DND-41 (cell line): ENCODE measurements around the gene ERG.

Experiments used
- ATAC-seq: fragments of 200-7000 bp; cut with Tn5 transposase; 3 replicates; pipeline ENCODE4 v1.9.1; 2021; ENCODE audit warnings: low read depth; ENCODE audit not compliant: insufficient read depth
- DNase-seq: peaks from one replicate; pipeline ENCODE4 v3.0.0-alpha.2; 2020
- H2AFZ ChIP-seq: 2 replicates; pipeline ENCODE4 v1.6.0; 2012; ENCODE audit warnings: low read depth, low read length
- H3K27ac ChIP-seq: 2 replicates; pipeline ENCODE4 v1.5.1; 2012; ENCODE audit warnings: low read length, inconsistent platforms
- H3K27me3 ChIP-seq: fragments of 200-600 bp; sonication (generic); 2 replicates; pipeline ENCODE4 v1.6.0; 2012; ENCODE audit warnings: low read length, mild to moderate bottlenecking, inconsistent platforms; ENCODE audit not compliant: insufficient read depth, poor library complexity
- H3K36me3 ChIP-seq: 2 replicates; pipeline ENCODE4 v1.5.1; 2012; ENCODE audit warnings: low read length, inconsistent platforms; ENCODE audit not compliant: insufficient read depth
- H3K4me1 ChIP-seq: 2 replicates; pipeline ENCODE4 v1.5.1; 2012; ENCODE audit warnings: mild to moderate bottlenecking, low read length; ENCODE audit not compliant: insufficient read depth
- H3K4me2 ChIP-seq: 2 replicates; pipeline ENCODE4 v1.6.0; 2012; ENCODE audit warnings: mild to moderate bottlenecking, moderate library complexity, low read length, inconsistent platforms; ENCODE audit not compliant: insufficient read depth
- H3K4me3 ChIP-seq, 2 experiments: fragments of 200-600 bp in 1 of 2; shearing (Covaris generic) in 1 of 2; 2 replicates each; pipeline ENCODE4 v1.5.1; 2012 to 2016; ENCODE audit warnings: inconsistent platforms in 2 of 2, low read length in 2 of 2, mild to moderate bottlenecking in 2 of 2, low read depth in 1 of 2, moderate library complexity in 1 of 2
- H3K79me2 ChIP-seq: 2 replicates; pipeline ENCODE4 v1.6.0; 2012; ENCODE audit warnings: low read length, inconsistent platforms; ENCODE audit not compliant: insufficient read depth
- H3K9ac ChIP-seq: 2 replicates; pipeline ENCODE4 v1.6.0; 2012; ENCODE audit warnings: low read depth, mild to moderate bottlenecking, inconsistent platforms, low read length, moderate library complexity
- H3K9me3 ChIP-seq: 2 replicates; pipeline ENCODE4 v1.5.1; 2012; ENCODE audit warnings: low read length, moderate library complexity, mild to moderate bottlenecking, inconsistent platforms; ENCODE audit not compliant: insufficient read depth, severe bottlenecking
- H4K20me1 ChIP-seq: 2 replicates; pipeline ENCODE4 v1.6.0; 2012; ENCODE audit warnings: low read length; ENCODE audit not compliant: insufficient read depth
- CTCF ChIP-seq: IDR thresholded peaks from 2 replicates; pipeline ENCODE4 v1.5.1; 2012; ENCODE audit warnings: borderline replicate concordance, low read length, moderate library complexity, mild to moderate bottlenecking; ENCODE audit not compliant: poor library complexity, severe bottlenecking; ENCODE audit errors: extremely low read depth
- EZH2 ChIP-seq: IDR thresholded peaks from 3 replicates; pipeline ENCODE4 v1.6.1; 2012; ENCODE audit warnings: borderline replicate concordance, low read depth, mild to moderate bottlenecking, moderate library complexity, low read length, inconsistent platforms; ENCODE audit not compliant: severe bottlenecking

Gene ERG

DNA sequence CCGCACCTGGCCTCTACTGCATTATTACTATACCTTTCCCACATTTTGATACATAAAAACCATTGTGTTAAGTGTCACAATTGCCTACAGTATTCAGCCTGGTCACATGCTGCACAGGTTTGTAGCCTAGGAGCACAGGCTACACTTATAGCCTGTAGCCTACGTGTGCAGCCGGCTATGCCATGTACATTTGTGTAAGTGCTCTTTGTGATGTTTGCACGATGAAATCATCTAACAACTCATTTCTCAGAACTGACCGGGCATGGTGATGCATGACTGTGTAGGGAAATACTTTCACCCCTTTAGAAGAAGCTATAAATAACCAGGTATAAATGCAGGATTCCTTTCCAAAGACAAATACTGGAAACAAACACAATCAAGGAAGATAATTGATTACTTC lies 12.1 kb downstream of the ERG start:
- no peaks in the 10 kb centered on the region for H4K20me1 ChIP-seq
- DNase-seq (no peak), ATAC-seq (no peak)
- no peak overlapping the region for H3K27ac ChIP-seq
- H3K4me3 ChIP-seq: no peak overlapping the region
- no peak overlapping the region for H3K4me2 ChIP-seq
- H2AFZ ChIP-seq: no peak overlapping the region
- TF ChIP-seq EZH2 (no peak), CTCF (no peak)
- H3K4me1 ChIP-seq: no peaks in the 10 kb centered on the region
- H3K79me2 ChIP-seq: no peaks in the 10 kb centered on the region
- no peaks in the 10 kb centered on the region for H3K36me3 ChIP-seq
- peaks cover 30% of the 10 kb centered on the region for H3K27me3 ChIP-seq
- H3K9ac ChIP-seq: no peak overlapping the region
- no peaks in the 10 kb centered on the region for H3K9me3 ChIP-seq

DNA sequence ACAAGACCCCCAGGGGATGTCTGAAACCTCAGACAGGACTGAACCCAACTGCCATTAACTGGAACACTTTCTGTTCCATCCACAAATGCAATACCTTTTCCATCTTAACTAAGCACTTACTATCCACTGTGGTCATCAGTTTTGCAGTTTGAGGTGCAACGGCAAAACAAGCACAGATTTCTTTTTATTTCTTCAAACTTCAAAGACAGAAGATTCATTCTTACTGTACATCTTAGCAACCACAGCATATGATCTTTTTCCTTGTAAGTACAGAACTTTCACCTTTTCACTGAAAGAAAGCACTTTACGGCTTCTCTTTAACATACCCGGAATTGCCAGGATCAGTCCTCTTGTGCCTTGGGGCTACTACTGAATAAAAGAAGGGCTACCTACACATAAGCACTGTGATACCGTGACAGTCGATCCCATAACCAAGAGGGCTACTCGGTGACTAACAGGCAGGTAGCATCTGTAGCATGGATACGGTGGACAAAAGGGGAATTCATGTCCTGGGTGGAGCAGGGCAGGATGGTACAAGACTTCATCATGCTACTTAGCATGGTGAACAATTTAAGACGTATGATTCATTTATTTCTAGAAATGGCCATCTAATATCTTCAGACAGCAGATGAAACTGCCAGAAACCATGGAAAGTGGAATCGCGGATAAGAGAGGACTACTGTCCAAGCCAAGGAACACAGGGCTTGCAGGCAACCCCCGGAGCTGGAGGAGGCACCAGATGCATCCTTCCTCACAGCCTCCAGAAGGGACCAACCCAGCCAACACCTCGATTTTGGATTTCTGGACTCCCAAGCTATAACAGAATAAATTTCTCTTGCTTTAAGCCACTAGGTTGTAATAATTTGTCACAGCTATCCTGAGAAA lies 18.4 kb downstream of the ERG start:
- Histone ChIP-seq H2AFZ (no peak overlapping the region), H3K4me2 (no peak overlapping the region), H3K4me3 (no peak overlapping the region), H3K36me3 (no peaks in the 10 kb centered on the region), H4K20me1 (no peaks in the 10 kb centered on the region), H3K9me3 (no peaks in the 10 kb centered on the region), H3K27me3 (peaks cover 16% of the 10 kb centered on the region), H3K27ac (no peak overlapping the region), H3K9ac (no peak overlapping the region), H3K79me2 (no peaks in the 10 kb centered on the region), H3K4me1 (no peaks in the 10 kb centered on the region)
- no peak for DNase-seq
- no peak for ATAC-seq
- TF ChIP-seq EZH2: no peak
- no peak for TF ChIP-seq CTCF

DNA sequence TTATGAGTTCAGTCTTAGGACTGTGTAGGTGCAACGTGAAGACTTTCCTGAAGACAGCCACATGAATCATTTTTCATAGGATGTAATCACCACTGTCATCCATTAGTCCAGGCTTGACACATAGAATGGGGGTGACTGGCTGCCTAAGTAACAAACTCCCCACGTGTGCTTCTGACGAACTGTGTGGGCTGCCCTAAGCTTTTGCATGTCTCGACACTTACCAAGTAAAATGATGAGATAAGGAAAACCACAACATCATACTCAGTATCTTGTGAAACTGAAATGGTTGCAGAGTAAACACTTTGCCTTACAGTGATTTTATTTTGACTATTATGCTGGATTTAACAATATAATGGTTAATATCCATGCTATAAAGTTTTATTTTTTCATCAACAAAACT lies 19.5 kb downstream of the ERG start:
- Histone ChIP-seq H3K9ac (no peak overlapping the region), H3K9me3 (no peaks in the 10 kb centered on the region), H3K36me3 (no peaks in the 10 kb centered on the region), H3K27me3 (peaks cover 16% of the 10 kb centered on the region), H3K27ac (no peak overlapping the region), H4K20me1 (no peaks in the 10 kb centered on the region), H3K79me2 (no peaks in the 10 kb centered on the region), H3K4me1 (no peaks in the 10 kb centered on the region), H3K4me2 (no peak overlapping the region), H2AFZ (no peak overlapping the region), H3K4me3 (no peak overlapping the region)
- TF ChIP-seq EZH2 (no peak), CTCF (no peak)
- ATAC-seq (peak; percentile 22; the same call in 1 of the 3 replicates), DNase-seq (no peak)
